Measurements from ENCODE around the gene SULT2B1.
"Not testable (repeated sequence)": the region's sequence is repeated elsewhere in the genome, so short reads cannot be mapped to it uniquely, and the experiment has no call there.

SULT2B1 gene

DNA sequence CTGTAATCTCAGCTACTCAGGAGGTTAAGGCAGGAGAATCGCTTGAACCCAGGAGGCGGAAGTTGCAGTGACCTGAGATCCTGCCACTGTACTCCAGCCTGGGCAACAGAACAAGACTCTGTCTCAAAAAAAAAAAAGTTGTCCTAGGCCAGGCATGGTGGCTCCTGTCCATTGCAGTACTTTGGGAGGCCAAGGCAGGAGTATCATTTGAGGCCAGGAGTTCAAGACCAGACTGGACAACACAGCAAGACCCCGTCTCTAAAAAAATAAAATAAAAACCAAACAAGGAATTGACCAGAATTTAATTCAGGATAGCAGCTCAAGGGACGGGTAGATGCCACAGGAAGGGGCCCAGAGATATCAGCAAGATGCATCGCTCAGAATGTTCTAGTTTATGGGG lies 4.9 kb downstream of the SULT2B1 start:
- DNase-seq (ENCODE audit: low read depth in 2 of 3, low spot score in 1 of 3) = no peak

- DNase-seq (ENCODE audit: low read depth in 2 of 3, low spot score in 1 of 3) = no peak
Measured at GRCh38 chr19:48558018-48558684, 6.2 kb downstream of the SULT2B1 start.

DNA sequence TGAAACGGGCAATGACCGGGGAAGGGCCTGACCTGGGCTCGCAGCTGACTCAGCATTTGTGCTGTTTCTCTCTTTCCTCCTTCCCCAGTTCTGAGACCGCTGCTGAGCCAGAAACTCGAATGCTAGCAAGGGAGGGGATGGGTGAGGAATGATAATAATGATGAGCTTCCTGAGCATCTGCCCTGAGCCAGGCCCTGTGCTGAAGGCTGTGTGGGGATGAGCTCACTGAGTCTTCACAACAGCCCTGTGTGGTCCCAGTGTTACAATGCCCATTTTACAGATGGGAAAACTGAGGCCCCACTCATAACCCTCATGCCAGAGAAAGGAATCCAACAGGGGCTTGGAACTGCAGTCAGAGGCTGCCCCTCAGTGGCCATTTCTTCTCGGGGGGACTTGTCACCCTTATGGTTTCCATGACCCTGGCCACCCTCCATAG lies 8.1 kb downstream of the SULT2B1 start:
- no peak for DNase-seq (ENCODE audit: low read depth in 2 of 3, low spot score in 1 of 3)

DNA sequence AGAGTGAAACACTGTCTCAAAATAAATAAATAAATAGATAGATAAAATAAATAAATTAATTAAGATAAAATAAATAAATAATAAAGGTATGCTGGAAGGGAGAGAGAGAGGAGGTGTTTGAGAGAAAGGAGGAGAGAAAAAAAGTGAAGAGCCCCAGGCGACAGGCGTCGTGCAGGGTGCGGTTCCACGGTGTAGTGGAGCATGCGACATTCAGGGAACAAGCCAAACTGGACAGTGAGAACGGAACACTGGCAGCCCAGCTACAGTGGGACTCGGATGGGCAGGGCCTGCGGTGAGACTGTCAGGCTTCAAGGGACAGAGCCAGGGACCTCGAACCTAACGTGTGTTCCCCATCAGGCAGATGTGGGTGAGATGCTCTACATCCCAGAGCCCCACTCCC lies 9.4 kb downstream of the SULT2B1 start:
- no peak for DNase-seq (ENCODE audit: low read depth in 2 of 3, low spot score in 1 of 3)

- no peak for DNase-seq (ENCODE audit: low read depth in 2 of 3, low spot score in 1 of 3)
Measured at GRCh38 chr19:48565090-48565489, 13.1 kb downstream of the SULT2B1 start.

DNA sequence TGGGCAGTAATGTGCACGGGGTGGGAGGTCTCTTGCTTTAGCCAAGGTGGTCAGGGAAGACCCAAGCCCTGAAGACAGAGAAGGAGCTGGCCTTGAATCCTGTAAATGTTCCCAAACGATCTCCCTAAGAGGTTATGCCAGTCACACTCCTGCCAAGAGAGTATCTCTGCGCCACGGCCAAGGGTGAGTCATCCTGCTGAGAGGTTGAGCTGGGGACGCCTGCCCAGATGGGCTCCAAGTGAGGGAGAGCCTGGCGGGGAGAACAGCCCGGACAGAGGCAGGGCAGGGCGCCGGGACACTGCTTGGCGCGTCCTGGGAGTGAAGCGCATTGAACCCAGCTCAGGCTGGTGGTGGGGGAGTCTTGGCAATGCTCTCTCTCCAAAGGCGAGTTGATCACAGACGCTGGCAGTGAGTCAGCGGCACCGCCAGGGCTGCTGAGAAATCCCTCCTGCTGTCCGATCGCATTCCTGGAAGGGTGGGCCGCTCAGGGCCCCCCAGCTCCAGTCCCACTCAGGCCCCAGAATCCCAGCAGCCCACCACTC lies 16.4 kb downstream of the SULT2B1 start:
- DNase-seq (ENCODE audit: low read depth in 2 of 3, low spot score in 1 of 3) = no peak

DNA sequence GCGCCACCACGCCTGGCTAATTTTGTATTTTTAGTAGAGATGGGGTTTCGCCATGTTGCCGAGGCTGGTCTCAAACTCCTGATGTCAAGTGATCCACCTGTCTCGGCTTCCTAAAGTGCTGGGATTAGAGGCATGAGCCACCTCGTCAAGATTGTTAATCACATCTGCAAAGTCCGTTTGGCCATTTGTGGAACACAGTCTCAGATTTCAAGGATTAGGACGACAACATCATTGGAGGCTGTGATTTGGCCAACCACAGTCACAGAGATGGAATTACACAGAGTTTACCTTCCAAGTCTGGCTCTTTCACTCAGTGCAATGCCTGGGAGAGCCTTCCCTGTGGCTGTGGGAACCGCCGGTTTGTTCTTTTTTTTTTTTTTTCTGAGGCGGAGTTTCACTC lies 17.8 kb downstream of the SULT2B1 start:
- no peak for DNase-seq (ENCODE audit: low read depth in 2 of 3, low spot score in 1 of 3)

GRCh38 chr19:48571378-48572162 lies 19.6 kb downstream of the SULT2B1 start:
- DNase-seq (ENCODE audit: low read depth in 2 of 3, low spot score in 1 of 3) = no peak

GRCh38 chr19:48573163-48573505 lies 21.2 kb downstream of the SULT2B1 start:
- no peak for DNase-seq (ENCODE audit: low read depth in 2 of 3, low spot score in 1 of 3)

- DNase-seq (ENCODE audit: low read depth in 2 of 3, low spot score in 1 of 3) = no peak
Measured at GRCh38 chr19:48575931-48576622, 24.1 kb downstream of the SULT2B1 start.

DNA sequence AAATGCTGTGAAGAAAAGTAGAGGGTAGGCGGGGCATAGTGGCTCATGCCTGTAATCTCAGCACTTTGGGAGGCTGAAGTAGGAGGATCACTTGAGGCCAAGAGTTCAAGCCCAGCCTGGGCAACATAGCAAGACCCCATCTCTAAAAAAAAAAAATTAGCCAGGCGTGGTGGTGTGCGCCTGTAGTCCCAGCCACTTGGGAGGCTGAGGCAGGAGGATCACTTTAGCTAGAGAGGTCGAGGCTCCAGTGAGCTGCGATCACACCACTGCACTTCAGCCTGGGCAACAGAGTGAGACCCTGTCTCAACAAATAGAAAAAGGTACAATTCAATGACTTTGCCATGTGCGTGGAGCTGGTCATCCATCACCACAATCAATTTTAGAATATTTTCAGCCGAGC lies 25.9 kb downstream of the SULT2B1 start:
- not testable (repeated sequence) for DNase-seq (ENCODE audit: low read depth in 2 of 3, low spot score in 1 of 3)

DNA sequence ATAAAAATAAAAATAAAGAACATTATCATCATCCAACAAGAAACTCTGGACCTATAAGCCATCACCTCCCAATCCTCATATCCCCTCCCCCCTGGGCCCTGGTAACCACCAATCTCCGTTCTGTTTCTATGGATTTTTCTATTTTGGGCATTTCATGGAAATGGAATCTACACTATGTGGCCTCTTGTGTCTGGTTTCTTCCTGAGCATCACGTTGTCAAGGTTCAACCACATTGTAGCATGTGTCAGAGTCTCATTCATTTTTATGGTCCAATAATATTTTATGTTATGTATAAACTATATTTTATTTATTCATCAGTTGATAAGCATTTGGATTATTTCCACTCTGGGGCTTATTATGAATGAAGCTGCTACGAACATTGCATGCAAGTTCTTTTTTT lies 26.9 kb downstream of the SULT2B1 start:
- no peak for DNase-seq (ENCODE audit: low read depth in 2 of 3, low spot score in 1 of 3)

DNA sequence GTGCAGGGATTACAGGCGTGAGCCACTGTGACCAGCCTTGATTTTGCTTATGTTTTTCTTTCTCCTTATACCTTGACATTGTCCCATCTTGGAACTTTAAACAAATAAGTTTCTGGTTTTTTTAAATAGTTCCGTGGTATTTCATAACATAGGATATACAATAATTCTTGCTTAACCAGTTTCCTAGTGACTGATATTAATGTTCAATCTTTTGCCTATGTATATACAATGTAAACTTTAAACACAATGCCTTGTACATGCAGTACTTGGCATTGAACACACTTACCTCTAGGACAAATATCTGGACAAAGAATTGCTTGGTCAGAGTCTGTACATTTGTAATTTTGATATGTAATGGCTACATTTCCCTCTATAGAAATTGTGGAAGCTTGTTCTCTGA lies 30.2 kb downstream of the SULT2B1 start:
- no peak for DNase-seq (ENCODE audit: low read depth in 2 of 3, low spot score in 1 of 3)

DNA sequence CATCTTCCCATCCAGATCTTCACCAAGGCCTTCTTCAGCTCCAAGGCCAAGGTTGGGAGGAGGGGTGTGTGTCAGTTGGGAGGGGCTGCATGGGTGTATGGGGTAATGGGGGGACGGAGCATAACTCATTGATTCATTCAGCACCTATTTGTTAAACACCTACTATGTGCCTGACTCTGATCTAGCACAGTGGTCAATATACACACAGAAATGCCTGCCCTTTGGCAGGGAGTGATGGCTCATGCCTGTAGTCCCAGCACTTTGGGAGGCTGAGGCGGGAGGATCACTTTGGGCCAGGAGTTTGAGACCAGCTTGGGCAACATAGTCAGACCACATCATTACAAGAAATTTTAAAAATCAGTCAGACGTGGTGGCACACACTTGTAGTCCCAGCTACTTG lies 35.4 kb downstream of the SULT2B1 start:
- no peak for DNase-seq (ENCODE audit: low read depth in 2 of 3, low spot score in 1 of 3)

- peak; percentile 75 to 85 (median 85) for DNase-seq (ENCODE audit: low read depth in 2 of 3, low spot score in 1 of 3)
Measured at GRCh38 chr19:48588670-48589401, 36.9 kb downstream of the SULT2B1 start.

DNA sequence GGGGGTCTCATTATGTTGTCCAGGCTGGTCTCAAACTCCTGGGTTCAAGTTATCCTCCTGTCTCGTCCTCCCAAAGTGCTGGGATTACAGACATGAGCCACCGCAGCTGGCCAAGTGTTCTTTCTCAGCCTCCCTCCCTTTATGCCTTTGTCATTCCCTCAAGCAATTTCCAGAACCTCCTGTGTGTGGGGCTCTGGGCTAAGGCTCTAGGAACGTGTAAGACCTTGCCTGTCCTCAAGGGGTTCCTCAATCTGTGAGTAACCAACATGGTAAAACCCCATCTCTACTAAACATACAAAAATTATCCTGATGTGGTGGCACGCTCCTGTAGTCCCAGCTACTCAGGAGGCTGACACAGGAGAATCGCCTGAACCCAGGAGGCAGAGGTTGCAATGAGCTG lies 39.0 kb downstream of the SULT2B1 start:
- no peak for DNase-seq (ENCODE audit: low read depth in 2 of 3, low spot score in 1 of 3)

DNA sequence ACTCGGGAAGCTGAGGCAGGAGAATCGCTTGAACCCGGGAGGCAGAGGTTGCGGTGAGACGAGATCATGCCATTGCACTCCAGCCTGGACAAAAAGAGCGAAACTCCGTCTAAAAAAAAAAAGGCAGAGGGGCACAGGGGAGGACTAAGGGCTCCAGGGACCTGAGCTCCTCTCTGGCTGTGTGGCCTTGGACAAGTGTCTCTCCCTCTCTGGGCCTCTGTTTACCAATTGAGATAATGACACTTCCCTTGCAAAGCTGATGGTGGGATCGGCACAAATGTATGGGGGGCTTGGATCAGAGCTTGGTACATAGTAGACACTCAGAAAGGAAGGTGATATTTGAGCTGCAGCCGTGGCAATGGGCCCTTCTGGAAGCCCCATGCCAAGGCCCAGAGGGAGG lies 43.2 kb downstream of the SULT2B1 start:
- DNase-seq (ENCODE audit: low read depth in 2 of 3, low spot score in 1 of 3) = no peak

DNA sequence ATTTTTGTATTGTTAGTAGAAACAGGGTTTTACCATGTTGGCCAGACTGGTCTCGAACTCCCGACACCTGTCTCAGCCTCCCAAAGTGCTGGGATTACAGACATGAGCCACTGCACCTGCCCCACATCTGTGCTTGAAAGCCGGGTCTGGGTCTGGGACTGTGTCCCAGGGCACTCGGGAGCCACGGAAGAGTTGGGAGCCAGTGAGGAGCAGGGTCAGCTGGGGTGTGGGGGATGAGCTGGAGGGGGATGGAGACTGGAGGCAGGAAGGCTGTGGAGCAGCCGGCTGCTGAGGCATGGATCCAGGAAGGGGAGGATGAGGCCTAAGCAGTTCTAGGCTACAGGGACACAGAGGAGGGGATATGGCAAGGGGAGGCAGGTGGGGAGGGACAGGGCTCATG lies 43.9 kb downstream of the SULT2B1 start:
- no peak for DNase-seq (ENCODE audit: low read depth in 2 of 3, low spot score in 1 of 3)

DNA sequence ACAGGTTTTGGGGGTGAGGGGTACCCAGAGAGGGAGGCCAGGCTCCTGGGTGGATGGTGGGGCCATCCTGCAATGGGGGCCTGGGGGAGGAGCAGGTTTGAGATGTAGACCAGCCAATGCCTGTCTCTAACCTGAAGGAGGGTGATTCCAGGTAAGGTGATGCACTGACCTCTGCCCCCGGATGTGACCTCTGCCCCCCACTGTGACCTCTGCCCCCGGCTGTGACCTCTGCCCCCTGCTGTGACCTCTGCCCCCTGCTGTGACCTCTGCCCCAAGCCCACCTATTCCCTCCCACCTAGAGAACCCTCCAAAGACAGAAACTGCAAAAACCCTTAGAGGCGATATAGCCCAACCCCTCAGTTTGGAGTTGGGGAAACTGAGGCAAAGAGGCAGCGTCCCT lies 44.3 kb downstream of the SULT2B1 start:
- DNase-seq (ENCODE audit: low read depth in 2 of 3, low spot score in 1 of 3) = no peak

DNA sequence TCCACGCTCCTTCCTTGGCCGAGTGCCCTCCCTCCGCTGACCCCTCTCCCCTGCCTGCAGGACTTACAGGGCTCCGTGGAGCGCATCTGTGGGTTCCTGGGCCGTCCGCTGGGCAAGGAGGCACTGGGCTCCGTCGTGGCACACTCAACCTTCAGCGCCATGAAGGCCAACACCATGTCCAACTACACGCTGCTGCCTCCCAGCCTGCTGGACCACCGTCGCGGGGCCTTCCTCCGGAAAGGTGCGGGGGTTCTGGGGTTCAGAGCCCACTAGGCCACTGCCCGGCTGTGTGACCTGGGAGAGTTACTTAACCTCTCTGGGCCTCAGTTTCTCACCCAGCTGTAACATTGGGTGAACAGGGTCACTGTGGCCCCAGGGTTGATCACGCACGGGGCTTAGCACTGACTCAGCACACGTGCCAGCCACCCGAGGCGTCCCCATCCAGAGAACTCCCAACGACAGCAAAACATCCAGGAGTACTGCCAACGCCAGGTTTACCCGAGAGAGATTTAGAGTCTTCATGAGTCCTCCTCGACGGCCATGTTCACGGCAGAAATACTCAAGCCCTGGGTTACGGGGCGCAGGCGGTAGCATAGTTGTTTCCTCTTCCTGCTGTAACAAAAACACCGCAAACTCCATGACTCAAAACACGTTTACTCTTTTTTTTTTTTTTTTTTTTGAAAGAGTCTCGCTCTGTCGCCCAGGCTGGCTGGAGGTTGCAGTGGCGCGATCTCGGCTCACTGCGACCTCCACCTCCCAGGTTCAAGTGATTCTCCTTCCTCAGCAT lies 44.9 kb downstream of the SULT2B1 start:
- no peak for DNase-seq (ENCODE audit: low read depth in 2 of 3, low spot score in 1 of 3)

Data from stimulated activated CD4-positive, alpha-beta T cell treated with anti-CD3 and anti-CD28 coated beads, Interleukin-12 subunit alpha, Interleukin-12 subunit beta, amount 100 ng/mL, for 48 hours (primary cell).